Liver (tissue), 9 donors: ENCODE measurements around the gene VSIR. TPM values are rescaled to one million over a fixed set of nuclear protein-coding genes. Genes with fewer than 3 reads are reported as not detected.

Experiments used
- DNase-seq: peaks from one replicate; pipeline ENCODE4 v3.0.0-alpha.2; 2017; ENCODE audit warnings: low spot score
- H3K27ac ChIP-seq, 2 donors: one replicate each; pipeline ENCODE4 v1.7.0; 2013; ENCODE audit warnings: inconsistent platforms in 2 of 2, low read length in 2 of 2, control low read depth in 1 of 2, low read depth in 1 of 2, mild to moderate bottlenecking in 1 of 2
- H3K27me3 ChIP-seq, 4 donors: one replicate each; pipeline versions ENCODE4 v1.6.1 to v1.7.0; 2013; ENCODE audit warnings: low read length in 3 of 4, inconsistent platforms in 1 of 4, mild to moderate bottlenecking in 1 of 4, moderate library complexity in 1 of 4; ENCODE audit not compliant: control insufficient read depth in 4 of 4, insufficient read depth in 4 of 4
- H3K36me3 ChIP-seq, 4 donors: one replicate each; pipeline versions ENCODE4 v1.6.1 to v1.7.0; 2013; ENCODE audit warnings: low read length in 3 of 4, mild to moderate bottlenecking in 3 of 4, low read depth in 1 of 4, moderate library complexity in 1 of 4; ENCODE audit not compliant: control insufficient read depth in 4 of 4, insufficient read depth in 3 of 4
- H3K4me1 ChIP-seq, 4 donors: one replicate each; pipeline versions ENCODE4 v1.6.1 to v1.7.0; 2013; ENCODE audit warnings: low read length in 3 of 4, mild to moderate bottlenecking in 3 of 4, moderate library complexity in 1 of 4; ENCODE audit not compliant: control insufficient read depth in 4 of 4, insufficient read depth in 4 of 4
- H3K4me3 ChIP-seq, 3 donors: one replicate each; pipeline versions ENCODE4 v1.6.1 to v1.7.0; 2013; ENCODE audit warnings: low read length in 3 of 3, control low read depth in 1 of 3, low read depth in 1 of 3, mild to moderate bottlenecking in 1 of 3
- H3K9ac ChIP-seq, 2 donors: one replicate each; pipeline ENCODE4 v1.7.0; 2013; ENCODE audit warnings: low read length in 2 of 2, mild to moderate bottlenecking in 2 of 2, moderate library complexity in 2 of 2, control low read depth in 1 of 2, low read depth in 1 of 2
- H3K9me3 ChIP-seq, 4 donors: one replicate each; pipeline versions ENCODE4 v1.6.1 to v1.7.0; 2013; ENCODE audit warnings: low read length in 3 of 4; ENCODE audit not compliant: control insufficient read depth in 4 of 4
- CTCF ChIP-seq: fragments of 150-350 bp; IDR thresholded peaks from 2 replicates; pipeline ENCODE4 v1.5.1; 2017; ENCODE audit warnings: improper control_type of control experiment, low read depth, low read length; ENCODE audit not compliant: missing input control
- EGR1 ChIP-seq, 2 donors: IDR thresholded peaks; 2 replicates each; pipeline ENCODE4 v1.6.1; 2016 to 2018; ENCODE audit warnings: antibody characterized with exemption in 2 of 2, low read depth in 2 of 2
- FOXA1 ChIP-seq: IDR thresholded peaks from 2 replicates; pipeline ENCODE4 v1.6.1; 2016; ENCODE audit warnings: antibody characterized with exemption
- FOXA2 ChIP-seq: IDR thresholded peaks from 2 replicates; pipeline ENCODE4 v1.6.1; 2016; ENCODE audit warnings: antibody characterized with exemption
- GABPA ChIP-seq, 2 donors: IDR thresholded peaks in 1 of 2; conservative IDR thresholded peaks in 1 of 2; 2 replicates each; pipeline ENCODE4 v1.6.1; 2016; ENCODE audit warnings: antibody characterized with exemption in 2 of 2, mild to moderate bottlenecking in 1 of 2, moderate library complexity in 1 of 2
- HNF4A ChIP-seq, 2 donors: conservative IDR thresholded peaks; 2 replicates each; pipeline ENCODE4 v1.6.1; 2016; ENCODE audit warnings: antibody characterized with exemption in 2 of 2, mild to moderate bottlenecking in 2 of 2
- HNF4G ChIP-seq: IDR thresholded peaks from 2 replicates; pipeline ENCODE4 v1.6.1; 2016; ENCODE audit warnings: antibody characterized with exemption
- JUND ChIP-seq, 2 donors: IDR thresholded peaks; 2 replicates each; pipeline ENCODE4 v1.6.1; 2016; ENCODE audit warnings: antibody characterized with exemption in 2 of 2
- MAX ChIP-seq: IDR thresholded peaks from 2 replicates; pipeline ENCODE4 v1.6.1; 2016; ENCODE audit warnings: antibody characterized with exemption
- RAD21 ChIP-seq, 2 donors: IDR thresholded peaks; 2 replicates each; pipeline ENCODE4 v1.6.1; 2016; ENCODE audit warnings: antibody characterized with exemption in 2 of 2, mild to moderate bottlenecking in 2 of 2
- RXRA ChIP-seq, 2 donors: IDR thresholded peaks; 2 replicates each; pipeline ENCODE4 v1.6.1; 2017 to 2018; ENCODE audit warnings: antibody characterized with exemption in 2 of 2, mild to moderate bottlenecking in 1 of 2
- SP1 ChIP-seq: IDR thresholded peaks from 2 replicates; pipeline ENCODE4 v1.6.1; 2018; ENCODE audit warnings: antibody characterized with exemption, mild to moderate bottlenecking
- TAF1 ChIP-seq: conservative IDR thresholded peaks from 2 replicates; pipeline ENCODE4 v1.6.1; 2016; ENCODE audit warnings: antibody characterized with exemption, mild to moderate bottlenecking
- YY1 ChIP-seq: IDR thresholded peaks from 2 replicates; pipeline ENCODE4 v1.6.1; 2016; ENCODE audit warnings: antibody characterized with exemption, mild to moderate bottlenecking
- ZBTB33 ChIP-seq: IDR thresholded peaks from 2 replicates; pipeline ENCODE4 v1.6.1; 2016; ENCODE audit warnings: antibody characterized with exemption
- WGBS: extraction: QIAGEN DNeasy Blood & Tissue Kit; methylation state at CpG from one replicate; pipeline ENCODE4 v1.1.7; 2013; 5-methylcytosine and 5-hydroxymethylcytosine counted together
- polyA plus RNA-seq, 2 donors: library from polyadenylated mRNA; stranded (reverse) in 1 of 2; unstranded in 1 of 2; fragments of 200-250 nt in 1 of 2; fragments of >200 nt in 1 of 2; fragmentation: Nextera tagmentation in 1 of 2; extraction: Ambion mirVana in 1 of 2; gene quantifications; one replicate each; pipeline versions ENCODE4 v1.2.1 to v1.2.3, GENCODE V29; 2013 to 2015
- total RNA-seq, 2 donors: library from RNA; depleted of rRNA; stranded (reverse); fragments of >200 nt; gene quantifications; one replicate each; pipeline ENCODE4 v1.2.3, GENCODE V29; 2014
- TF ChIP-seq, protein P1 (sequence below): IDR thresholded peaks from 2 replicates; pipeline ENCODE4 v1.6.1; 2016; ENCODE audit warnings: antibody characterized with exemption, mild to moderate bottlenecking
- TF ChIP-seq, protein P2 (sequence below): IDR thresholded peaks from 2 replicates; pipeline ENCODE4 v1.6.1; 2016; ENCODE audit warnings: antibody characterized with exemption
- donor health status: healthy.
- donor health status: healthy.
- donor health status: healthy.
- donor health status: healthy.
- donor health status: healthy.

Gene VSIR
- total and polyA plus RNA-seq, 4 donors, result 7.2 to 12.2 (median 10.8) TPM

DNA sequence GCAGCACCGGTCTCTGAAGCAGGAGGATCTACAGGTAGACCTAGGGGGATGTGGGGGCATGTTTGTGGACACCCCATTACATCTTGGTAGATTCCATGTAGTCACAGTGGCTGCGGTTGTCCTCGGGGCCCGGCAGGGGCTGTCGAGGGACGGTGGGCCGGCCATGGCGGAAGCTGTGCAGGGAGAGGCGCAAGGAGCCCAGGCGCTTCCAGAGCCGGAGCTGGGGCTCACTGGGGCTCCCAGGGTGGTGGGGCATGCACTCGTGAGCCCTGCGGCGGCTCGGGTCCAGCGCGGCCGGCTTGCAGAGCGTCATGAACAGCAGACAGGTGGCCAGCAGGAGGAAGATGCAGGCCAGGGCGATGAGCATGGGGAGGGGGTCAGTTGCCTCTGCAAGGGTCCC lies 57.5 kb downstream of the VSIR start:
- Histone ChIP-seq H3K36me3 (no peaks in the 10 kb centered on the region), H3K9ac (no peak overlapping the region), H3K9me3 (no peaks in the 10 kb centered on the region), H3K4me1 (peaks cover 0 to 2% (median 0%) of the 10 kb centered on the region in 4 donors), H3K4me3 (no peak overlapping the region), H3K27ac (no peak overlapping the region), H3K27me3 (no peaks in the 10 kb centered on the region)
- TF ChIP-seq EGR1 (IDR thresholded peaks at IDR 0.05; ENCODE audit: low read depth in 2 of 2) (no peak), FOXA1 (no peak), HNF4G (no peak), ZBTB33 (no peak), SP1 (no peak), CTCF (no peak), JUND (IDR thresholded peaks at IDR 0.05) (no peak), RXRA (IDR thresholded peaks at IDR 0.05) (no peak), GABPA (IDR thresholded peaks at IDR 0.05 in 1 of 2, conservative IDR thresholded peaks at IDR 0.05 in 1 of 2) (no peak), RAD21 (IDR thresholded peaks at IDR 0.05) (no peak)
- DNase-seq, result no peak
- 96% methylated on average over 20 of the region's 20 CpGs for WGBS

- H3K27me3 ChIP-seq, result no peaks in the 10 kb centered on the region
- H3K27ac ChIP-seq, result no peak overlapping the region
- 89% methylated on average over 8 of the region's 8 CpGs for WGBS
- no peak for DNase-seq
- no peaks in the 10 kb centered on the region for H3K9me3 ChIP-seq
- H3K4me1 ChIP-seq, result peaks cover 0 to 2% (median 0%) of the 10 kb centered on the region in 4 donors
- H3K4me3 ChIP-seq, result no peak overlapping the region
- TF ChIP-seq YY1 (no peak), TAF1 (no peak), RAD21 (IDR thresholded peaks at IDR 0.05) (no peak), EGR1 (IDR thresholded peaks at IDR 0.05; ENCODE audit: low read depth in 2 of 2) (no peak), FOXA2 (no peak), HNF4A (conservative IDR thresholded peaks at IDR 0.05) (no peak), RXRA (IDR thresholded peaks at IDR 0.05) (no peak), ZBTB33 (no peak), MAX (no peak), SP1 (no peak)
- TF ChIP-seq, protein P1, sequence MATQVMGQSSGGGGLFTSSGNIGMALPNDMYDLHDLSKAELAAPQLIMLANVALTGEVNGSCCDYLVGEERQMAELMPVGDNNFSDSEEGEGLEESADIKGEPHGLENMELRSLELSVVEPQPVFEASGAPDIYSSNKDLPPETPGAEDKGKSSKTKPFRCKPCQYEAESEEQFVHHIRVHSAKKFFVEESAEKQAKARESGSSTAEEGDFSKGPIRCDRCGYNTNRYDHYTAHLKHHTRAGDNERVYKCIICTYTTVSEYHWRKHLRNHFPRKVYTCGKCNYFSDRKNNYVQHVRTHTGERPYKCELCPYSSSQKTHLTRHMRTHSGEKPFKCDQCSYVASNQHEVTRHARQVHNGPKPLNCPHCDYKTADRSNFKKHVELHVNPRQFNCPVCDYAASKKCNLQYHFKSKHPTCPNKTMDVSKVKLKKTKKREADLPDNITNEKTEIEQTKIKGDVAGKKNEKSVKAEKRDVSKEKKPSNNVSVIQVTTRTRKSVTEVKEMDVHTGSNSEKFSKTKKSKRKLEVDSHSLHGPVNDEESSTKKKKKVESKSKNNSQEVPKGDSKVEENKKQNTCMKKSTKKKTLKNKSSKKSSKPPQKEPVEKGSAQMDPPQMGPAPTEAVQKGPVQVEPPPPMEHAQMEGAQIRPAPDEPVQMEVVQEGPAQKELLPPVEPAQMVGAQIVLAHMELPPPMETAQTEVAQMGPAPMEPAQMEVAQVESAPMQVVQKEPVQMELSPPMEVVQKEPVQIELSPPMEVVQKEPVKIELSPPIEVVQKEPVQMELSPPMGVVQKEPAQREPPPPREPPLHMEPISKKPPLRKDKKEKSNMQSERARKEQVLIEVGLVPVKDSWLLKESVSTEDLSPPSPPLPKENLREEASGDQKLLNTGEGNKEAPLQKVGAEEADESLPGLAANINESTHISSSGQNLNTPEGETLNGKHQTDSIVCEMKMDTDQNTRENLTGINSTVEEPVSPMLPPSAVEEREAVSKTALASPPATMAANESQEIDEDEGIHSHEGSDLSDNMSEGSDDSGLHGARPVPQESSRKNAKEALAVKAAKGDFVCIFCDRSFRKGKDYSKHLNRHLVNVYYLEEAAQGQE, result no peak
- TF ChIP-seq, protein P2, sequence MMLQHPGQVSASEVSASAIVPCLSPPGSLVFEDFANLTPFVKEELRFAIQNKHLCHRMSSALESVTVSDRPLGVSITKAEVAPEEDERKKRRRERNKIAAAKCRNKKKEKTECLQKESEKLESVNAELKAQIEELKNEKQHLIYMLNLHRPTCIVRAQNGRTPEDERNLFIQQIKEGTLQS, result no peak
- no peaks in the 10 kb centered on the region for H3K36me3 ChIP-seq
- no peak overlapping the region for H3K9ac ChIP-seq
Measured at GRCh38 chr10:71715026-71715425, 58.3 kb downstream of the VSIR start.
